GM12872 (cell line): ENCODE data around the gene TRIM56.

Experiments
- TF ChIP-seq, protein P1 (sequence below): IDR thresholded peaks from 3 replicates; pipeline ENCODE4 v1.5.1; 2011; ENCODE audit warnings: low read depth, mild to moderate bottlenecking, low read length, moderate library complexity; ENCODE audit not compliant: insufficient read depth

Gene TRIM56

GRCh38 chr7:101108330-101108857 is 23.1 kb downstream of the TRIM56 start:
- TF ChIP-seq, protein P1, sequence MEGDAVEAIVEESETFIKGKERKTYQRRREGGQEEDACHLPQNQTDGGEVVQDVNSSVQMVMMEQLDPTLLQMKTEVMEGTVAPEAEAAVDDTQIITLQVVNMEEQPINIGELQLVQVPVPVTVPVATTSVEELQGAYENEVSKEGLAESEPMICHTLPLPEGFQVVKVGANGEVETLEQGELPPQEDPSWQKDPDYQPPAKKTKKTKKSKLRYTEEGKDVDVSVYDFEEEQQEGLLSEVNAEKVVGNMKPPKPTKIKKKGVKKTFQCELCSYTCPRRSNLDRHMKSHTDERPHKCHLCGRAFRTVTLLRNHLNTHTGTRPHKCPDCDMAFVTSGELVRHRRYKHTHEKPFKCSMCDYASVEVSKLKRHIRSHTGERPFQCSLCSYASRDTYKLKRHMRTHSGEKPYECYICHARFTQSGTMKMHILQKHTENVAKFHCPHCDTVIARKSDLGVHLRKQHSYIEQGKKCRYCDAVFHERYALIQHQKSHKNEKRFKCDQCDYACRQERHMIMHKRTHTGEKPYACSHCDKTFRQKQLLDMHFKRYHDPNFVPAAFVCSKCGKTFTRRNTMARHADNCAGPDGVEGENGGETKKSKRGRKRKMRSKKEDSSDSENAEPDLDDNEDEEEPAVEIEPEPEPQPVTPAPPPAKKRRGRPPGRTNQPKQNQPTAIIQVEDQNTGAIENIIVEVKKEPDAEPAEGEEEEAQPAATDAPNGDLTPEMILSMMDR, result no peak

- TF ChIP-seq, protein P1, result no peak
These were observed 23.7 kb downstream of the TRIM56 start for GRCh38 chr7:101108961-101109360.

- TF ChIP-seq, protein P1, result no peak
These were observed 24.1 kb downstream of the TRIM56 start for GRCh38 chr7:101109368-101109767.

GRCh38 chr7:101111261-101111660 is 26.0 kb downstream of the TRIM56 start:
- TF ChIP-seq, protein P1, result no peak

- TF ChIP-seq, protein P1, result no peak
These were observed 27.0 kb downstream of the TRIM56 start for GRCh38 chr7:101112233-101112632.

DNA sequence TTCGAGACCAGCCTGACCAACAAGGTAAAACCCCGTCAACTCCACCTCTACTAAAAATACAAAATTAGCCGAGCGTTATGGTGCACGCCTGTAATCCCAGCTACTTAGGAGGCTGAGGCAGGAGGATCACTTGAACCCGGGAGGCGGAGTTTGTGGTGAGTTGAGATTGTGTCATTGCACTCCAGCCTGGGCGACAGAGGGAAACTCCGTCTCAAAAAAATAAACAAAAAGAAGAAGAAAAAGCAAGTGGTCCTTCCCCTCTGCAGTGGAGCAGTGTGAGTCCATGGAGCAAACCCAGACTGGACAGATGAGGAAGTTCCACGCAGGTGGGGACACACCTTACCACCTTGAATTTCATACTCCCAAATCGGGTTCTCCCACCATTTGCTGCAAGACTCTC is 28.6 kb downstream of the TRIM56 start:
- TF ChIP-seq, protein P1, result no peak

- TF ChIP-seq, protein P1, result no peak
These were observed 29.2 kb downstream of the TRIM56 start for GRCh38 chr7:101114492-101114891.
